ENCODE data around the gene CECR2. TPM values are rescaled to one million over a fixed set of nuclear protein-coding genes. Genes with fewer than 3 reads are reported as not detected.

Gene CECR2
- total and polyA plus RNA-seq, 2 of the 8 experiments (the other 6 are each of a cell fraction or from before 2014, with no cell fraction given) = 18.3 to 123 TPM

GRCh38 chr22:17407643-17408042 is 38.4 kb downstream of the CECR2 start (continued):
- no peak for TF ChIP-seq E2F6 (IDR thresholded peaks at IDR 0.05)
- TF ChIP-seq FOSL1 (IDR thresholded peaks at IDR 0.05; ENCODE audit: insufficient read depth, low read depth, low read length) = no peak
- TF ChIP-seq SP4 (IDR thresholded peaks at IDR 0.05; ENCODE audit: low read length) = no peak
- TF ChIP-seq PHF8 (conservative IDR thresholded peaks at IDR 0.05; ENCODE audit: low read depth, low read length) = no peak
